ENCODE data around the gene SBF2. TPM values are rescaled to one million over a fixed set of nuclear protein-coding genes. Genes with fewer than 3 reads are reported as not detected.

SBF2 gene
- total RNA-seq, 1 donor from 2014 or later = 44.9 TPM

GRCh38 chr11:9765320-9766101, 528.5 kb downstream of the SBF2 start:
- Mint-ChIP-seq H3K9me3 (ENCODE audit: low read depth) (no peaks in the 10 kb centered on the region), H3K27ac (peak overlapping the region; percentile 89), H3K4me1 (ENCODE audit: low read depth) (peaks cover 15% of the 10 kb centered on the region), H3K4me3 (ENCODE audit: low read depth) (no peak overlapping the region), H3K27me3 (no peaks in the 10 kb centered on the region), H3K36me3 (ENCODE audit: insufficient read depth) (no peaks in the 10 kb centered on the region)
- DNase-seq (ENCODE audit: low spot score, unreplicated experiment) = no peak
- no peak for TF ChIP-seq CTCF (IDR thresholded peaks at IDR 0.05; ENCODE audit: unreplicated experiment)

GRCh38 chr11:9763301-9763700, 530.7 kb downstream of the SBF2 start:
- Mint-ChIP-seq H3K4me3 (ENCODE audit: low read depth) (no peak overlapping the region), H3K27me3 (no peaks in the 10 kb centered on the region), H3K27ac (no peak overlapping the region), H3K4me1 (ENCODE audit: low read depth) (peaks cover 25% of the 10 kb centered on the region), H3K36me3 (ENCODE audit: insufficient read depth) (no peaks in the 10 kb centered on the region), H3K9me3 (ENCODE audit: low read depth) (no peaks in the 10 kb centered on the region)
- no peak for DNase-seq (ENCODE audit: low spot score, unreplicated experiment)
- TF ChIP-seq CTCF (IDR thresholded peaks at IDR 0.05; ENCODE audit: unreplicated experiment) = no peak

GRCh38 chr11:9762531-9762930, 531.5 kb downstream of the SBF2 start:
- Mint-ChIP-seq H3K4me3 (ENCODE audit: low read depth) (no peak overlapping the region), H3K27ac (no peak overlapping the region), H3K4me1 (ENCODE audit: low read depth) (peaks cover 28% of the 10 kb centered on the region), H3K36me3 (ENCODE audit: insufficient read depth) (no peaks in the 10 kb centered on the region), H3K9me3 (ENCODE audit: low read depth) (no peaks in the 10 kb centered on the region), H3K27me3 (no peaks in the 10 kb centered on the region)
- no peak for TF ChIP-seq CTCF (IDR thresholded peaks at IDR 0.05; ENCODE audit: unreplicated experiment)
- no peak for DNase-seq (ENCODE audit: low spot score, unreplicated experiment)

GRCh38 chr11:9761441-9761945, 532.5 kb downstream of the SBF2 start:
- Mint-ChIP-seq H3K36me3 (ENCODE audit: insufficient read depth) (no peaks in the 10 kb centered on the region), H3K27me3 (no peaks in the 10 kb centered on the region)

GRCh38 chr11:9760193-9760575, 533.8 kb downstream of the SBF2 start:
- no peak for DNase-seq (ENCODE audit: low spot score, unreplicated experiment)
- Mint-ChIP-seq H3K4me1 (ENCODE audit: low read depth) (peaks cover 21% of the 10 kb centered on the region), H3K9me3 (ENCODE audit: low read depth) (no peaks in the 10 kb centered on the region), H3K27me3 (no peaks in the 10 kb centered on the region), H3K27ac (no peak overlapping the region), H3K4me3 (ENCODE audit: low read depth) (no peak overlapping the region), H3K36me3 (ENCODE audit: insufficient read depth) (no peaks in the 10 kb centered on the region)
- TF ChIP-seq CTCF (IDR thresholded peaks at IDR 0.05; ENCODE audit: unreplicated experiment) = no peak

More at GRCh38 chr11:9761441-9761945, 532.5 kb downstream of the SBF2 start:
- H3K4me1 Mint-ChIP-seq (ENCODE audit: low read depth) = peaks cover 28% of the 10 kb centered on the region
- H3K9me3 Mint-ChIP-seq (ENCODE audit: low read depth) = no peaks in the 10 kb centered on the region
- no peak for TF ChIP-seq CTCF (IDR thresholded peaks at IDR 0.05; ENCODE audit: unreplicated experiment)
- no peak overlapping the region for H3K27ac Mint-ChIP-seq
- no peak for DNase-seq (ENCODE audit: low spot score, unreplicated experiment)
- no peak overlapping the region for H3K4me3 Mint-ChIP-seq (ENCODE audit: low read depth)
